Nephron (organoid): ENCODE results near the gene SNX3.

Experiments used
- H3K27ac Mint-ChIP-seq, 3 experiments: 2 replicates each; pipeline ENCODE4 v1.8.0; 2020; ENCODE audit warnings: mixed read lengths in 3 of 3, mild to moderate bottlenecking in 2 of 3, moderate library complexity in 1 of 3
- H3K27me3 Mint-ChIP-seq: 2 replicates; pipeline ENCODE4 v1.8.0; 2021; ENCODE audit warnings: low read depth, mild to moderate bottlenecking, moderate library complexity, mixed read lengths
- H3K36me3 Mint-ChIP-seq: 2 replicates; pipeline ENCODE4 v1.8.0; 2020; ENCODE audit warnings: low read depth, mixed read lengths
- H3K4me1 Mint-ChIP-seq: 2 replicates; pipeline ENCODE4 v1.8.0; 2020; ENCODE audit warnings: mixed read lengths
- H3K4me3 Mint-ChIP-seq, 3 experiments: 2 replicates each; pipeline ENCODE4 v1.8.0; 2020; ENCODE audit warnings: mild to moderate bottlenecking in 3 of 3, mixed read lengths in 3 of 3, moderate library complexity in 2 of 3
- H3K9me3 Mint-ChIP-seq: 2 replicates; pipeline ENCODE4 v1.8.0; 2020; ENCODE audit warnings: mixed read lengths
- CTCF ChIP-seq, 3 experiments: fragments of 200-600 bp; sonication (generic); IDR thresholded peaks; one replicate each; pipeline ENCODE4 v1.5.0; 2021; ENCODE audit warnings: antibody characterized with exemption in 3 of 3; ENCODE audit not compliant: unreplicated experiment in 3 of 3

SNX3 gene

GRCh38 chr6:108228416-108228815, 32.4 kb downstream of the SNX3 start:
- H3K36me3 Mint-ChIP-seq, result peaks cover 7% of the 10 kb centered on the region
- no peak overlapping the region for H3K27ac Mint-ChIP-seq
- no peaks in the 10 kb centered on the region for H3K27me3 Mint-ChIP-seq
- TF ChIP-seq CTCF (IDR thresholded peaks at IDR 0.05; ENCODE audit: unreplicated experiment in 3 of 3), result no peak
- H3K4me3 Mint-ChIP-seq, result no peak overlapping the region
- H3K4me1 Mint-ChIP-seq, result peaks cover 6% of the 10 kb centered on the region
- H3K9me3 Mint-ChIP-seq, result no peaks in the 10 kb centered on the region

GRCh38 chr6:108227290-108227689, 33.5 kb downstream of the SNX3 start:
- no peaks in the 10 kb centered on the region for H3K27me3 Mint-ChIP-seq
- H3K4me3 Mint-ChIP-seq, result no peak overlapping the region
- no peak overlapping the region for H3K27ac Mint-ChIP-seq
- no peaks in the 10 kb centered on the region for H3K9me3 Mint-ChIP-seq
- TF ChIP-seq CTCF (IDR thresholded peaks at IDR 0.05; ENCODE audit: unreplicated experiment in 3 of 3), result no peak
- peaks cover 13% of the 10 kb centered on the region for H3K36me3 Mint-ChIP-seq
- H3K4me1 Mint-ChIP-seq, result peaks cover 6% of the 10 kb centered on the region

DNA sequence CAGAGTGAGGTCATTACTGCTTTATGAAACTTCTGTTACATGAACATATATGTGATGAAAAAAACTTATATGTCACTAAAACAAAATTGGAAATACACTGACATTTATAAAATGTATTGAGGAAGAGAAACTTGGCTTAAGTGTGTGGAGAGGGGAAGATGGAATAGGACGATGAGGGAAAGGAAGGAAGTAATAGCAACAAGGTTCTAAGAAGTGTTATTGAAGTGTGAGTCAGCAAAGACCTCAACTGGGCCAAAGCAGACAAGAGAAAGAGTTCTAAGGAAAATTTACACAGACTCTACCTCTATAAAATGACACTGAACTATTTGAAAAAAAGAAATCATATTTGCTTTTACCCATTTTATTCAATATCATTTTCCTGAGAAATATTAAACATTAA, 38.3 kb downstream of the SNX3 start:
- Mint-ChIP-seq H3K4me1 (peaks cover 2% of the 10 kb centered on the region), H3K27ac (no peak overlapping the region), H3K9me3 (peaks cover 8% of the 10 kb centered on the region), H3K27me3 (no peaks in the 10 kb centered on the region), H3K4me3 (no peak overlapping the region), H3K36me3 (peaks cover 50% of the 10 kb centered on the region)
- TF ChIP-seq CTCF (IDR thresholded peaks at IDR 0.05; ENCODE audit: unreplicated experiment in 3 of 3), result no peak

DNA sequence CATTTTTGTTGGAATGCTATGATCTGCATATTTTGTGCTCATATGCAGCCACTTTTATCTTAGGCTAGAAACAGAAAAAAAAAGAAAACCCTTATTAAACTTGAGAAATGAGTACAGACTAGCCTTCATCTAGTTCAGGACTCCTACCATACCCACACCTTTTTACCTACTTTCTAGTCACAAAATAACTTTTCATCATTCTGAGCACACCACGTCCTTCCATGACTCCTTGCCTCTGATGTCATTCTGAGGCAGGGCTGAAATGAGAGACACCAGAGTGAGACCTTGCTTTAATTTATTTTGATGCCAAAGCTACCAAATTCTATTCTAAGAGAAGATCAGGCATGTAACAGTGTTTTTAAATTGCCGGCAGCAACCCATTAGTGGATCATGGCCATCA, 38.8 kb downstream of the SNX3 start:
- H3K9me3 Mint-ChIP-seq, result peaks cover 8% of the 10 kb centered on the region
- TF ChIP-seq CTCF (IDR thresholded peaks at IDR 0.05; ENCODE audit: unreplicated experiment in 3 of 3), result no peak
- H3K36me3 Mint-ChIP-seq, result peaks cover 54% of the 10 kb centered on the region
- H3K27ac Mint-ChIP-seq, result no peak overlapping the region
- H3K4me1 Mint-ChIP-seq, result no peaks in the 10 kb centered on the region
- H3K27me3 Mint-ChIP-seq, result no peaks in the 10 kb centered on the region
- no peak overlapping the region for H3K4me3 Mint-ChIP-seq

DNA sequence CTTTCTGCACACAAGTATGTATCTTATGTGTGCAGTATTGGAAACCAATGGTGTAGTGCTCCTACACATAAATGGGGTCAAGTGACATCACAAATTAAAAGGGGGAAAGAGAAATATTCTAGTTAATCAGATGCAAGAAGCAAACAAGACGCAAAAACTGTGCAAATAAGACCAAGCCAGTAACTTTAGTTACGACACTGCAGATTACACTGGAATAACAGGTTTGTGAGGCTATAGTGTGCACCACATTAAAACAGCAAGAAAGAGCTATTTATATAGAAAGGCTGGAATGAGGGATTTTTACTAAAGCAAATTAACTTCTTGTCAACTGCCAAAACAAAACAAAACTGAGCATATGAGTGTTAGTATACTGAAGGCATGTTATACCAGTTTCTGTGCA, 49.2 kb downstream of the SNX3 start:
- no peaks in the 10 kb centered on the region for H3K9me3 Mint-ChIP-seq
- no peaks in the 10 kb centered on the region for H3K27me3 Mint-ChIP-seq
- no peaks in the 10 kb centered on the region for H3K4me1 Mint-ChIP-seq
- H3K4me3 Mint-ChIP-seq, result no peak overlapping the region
- H3K27ac Mint-ChIP-seq, result no peak overlapping the region
- TF ChIP-seq CTCF (IDR thresholded peaks at IDR 0.05; ENCODE audit: unreplicated experiment in 3 of 3), result no peak
- peaks cover 39% of the 10 kb centered on the region for H3K36me3 Mint-ChIP-seq

GRCh38 chr6:108210556-108210955, 50.3 kb downstream of the SNX3 start:
- no peaks in the 10 kb centered on the region for H3K9me3 Mint-ChIP-seq
- TF ChIP-seq CTCF (IDR thresholded peaks at IDR 0.05; ENCODE audit: unreplicated experiment in 3 of 3), result no peak

More at GRCh38 chr6:108210556-108210955, 50.3 kb downstream of the SNX3 start:
- Mint-ChIP-seq H3K27ac (no peak overlapping the region), H3K4me3 (no peak overlapping the region), H3K27me3 (no peaks in the 10 kb centered on the region), H3K36me3 (peaks cover 34% of the 10 kb centered on the region), H3K4me1 (no peaks in the 10 kb centered on the region)
